Measurements from ENCODE around the gene EDARADD. TPM values are rescaled to one million over a fixed set of nuclear protein-coding genes. Genes with fewer than 3 reads are reported as not detected.

Gene EDARADD
- total RNA-seq, 1 donor from 2014 or later, result 0.59 TPM

DNA sequence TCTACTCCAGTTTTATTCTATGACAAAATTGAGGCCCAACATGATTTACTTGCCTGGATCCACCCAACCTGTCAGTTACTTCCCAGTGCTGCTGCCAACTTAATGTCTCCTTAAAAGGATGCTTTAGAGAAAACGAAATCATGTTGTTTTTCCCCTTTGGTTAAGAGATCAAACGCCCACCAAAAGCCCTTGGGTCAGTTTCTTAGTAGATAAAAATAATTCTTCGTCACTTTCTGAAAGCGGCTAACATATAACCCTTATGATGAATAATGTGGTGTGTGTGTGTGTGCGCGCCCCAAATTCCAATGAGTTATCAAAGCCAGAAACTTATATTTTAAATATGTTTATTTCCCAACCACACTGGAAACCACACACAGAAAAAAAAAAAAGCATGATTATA is 77.0 kb downstream of the EDARADD start:
- no peak for DNase-seq (ENCODE audit: extremely low spot score, unreplicated experiment)
- H3K36me3 Mint-ChIP-seq (ENCODE audit: unreplicated experiment), result no peaks in the 10 kb centered on the region
- peaks cover 2% of the 10 kb centered on the region for H3K4me1 Mint-ChIP-seq (ENCODE audit: unreplicated experiment)
- H3K9me3 Mint-ChIP-seq (ENCODE audit: unreplicated experiment), result no peaks in the 10 kb centered on the region
- H3K27me3 Mint-ChIP-seq (ENCODE audit: unreplicated experiment), result peaks cover 21% of the 10 kb centered on the region
- no peak overlapping the region for H3K27ac Mint-ChIP-seq (ENCODE audit: unreplicated experiment)
- H3K4me3 Mint-ChIP-seq (ENCODE audit: unreplicated experiment), result no peak overlapping the region
- TF ChIP-seq, protein P1, sequence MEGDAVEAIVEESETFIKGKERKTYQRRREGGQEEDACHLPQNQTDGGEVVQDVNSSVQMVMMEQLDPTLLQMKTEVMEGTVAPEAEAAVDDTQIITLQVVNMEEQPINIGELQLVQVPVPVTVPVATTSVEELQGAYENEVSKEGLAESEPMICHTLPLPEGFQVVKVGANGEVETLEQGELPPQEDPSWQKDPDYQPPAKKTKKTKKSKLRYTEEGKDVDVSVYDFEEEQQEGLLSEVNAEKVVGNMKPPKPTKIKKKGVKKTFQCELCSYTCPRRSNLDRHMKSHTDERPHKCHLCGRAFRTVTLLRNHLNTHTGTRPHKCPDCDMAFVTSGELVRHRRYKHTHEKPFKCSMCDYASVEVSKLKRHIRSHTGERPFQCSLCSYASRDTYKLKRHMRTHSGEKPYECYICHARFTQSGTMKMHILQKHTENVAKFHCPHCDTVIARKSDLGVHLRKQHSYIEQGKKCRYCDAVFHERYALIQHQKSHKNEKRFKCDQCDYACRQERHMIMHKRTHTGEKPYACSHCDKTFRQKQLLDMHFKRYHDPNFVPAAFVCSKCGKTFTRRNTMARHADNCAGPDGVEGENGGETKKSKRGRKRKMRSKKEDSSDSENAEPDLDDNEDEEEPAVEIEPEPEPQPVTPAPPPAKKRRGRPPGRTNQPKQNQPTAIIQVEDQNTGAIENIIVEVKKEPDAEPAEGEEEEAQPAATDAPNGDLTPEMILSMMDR (IDR thresholded peaks at IDR 0.05), result no peak

DNA sequence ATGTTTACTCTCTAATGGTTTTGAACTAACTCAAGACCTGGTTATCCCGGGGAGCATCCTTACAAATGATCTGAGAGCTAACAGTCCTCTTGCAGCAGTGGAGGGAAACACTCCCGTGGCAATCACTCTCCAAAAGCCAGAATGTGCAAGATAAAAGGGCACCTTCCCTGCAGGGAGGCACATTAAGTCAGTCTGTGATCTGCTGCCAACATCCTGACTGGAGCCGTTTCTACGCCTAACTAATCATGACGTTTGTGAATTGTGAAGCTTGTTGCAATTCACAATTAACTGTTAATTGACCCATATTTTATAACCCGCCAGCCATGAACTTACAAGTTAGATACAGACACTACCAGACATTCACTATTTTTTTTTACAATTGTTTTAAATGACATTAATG is 77.6 kb downstream of the EDARADD start:
- H3K27me3 Mint-ChIP-seq (ENCODE audit: unreplicated experiment), result peaks cover 21% of the 10 kb centered on the region
- no peaks in the 10 kb centered on the region for H3K36me3 Mint-ChIP-seq (ENCODE audit: unreplicated experiment)
- H3K27ac Mint-ChIP-seq (ENCODE audit: unreplicated experiment), result no peak overlapping the region
- TF ChIP-seq, protein P1 (IDR thresholded peaks at IDR 0.05), result no peak
- H3K4me1 Mint-ChIP-seq (ENCODE audit: unreplicated experiment), result no peaks in the 10 kb centered on the region
- no peak overlapping the region for H3K4me3 Mint-ChIP-seq (ENCODE audit: unreplicated experiment)
- DNase-seq (ENCODE audit: extremely low spot score, unreplicated experiment), result no peak
- H3K9me3 Mint-ChIP-seq (ENCODE audit: unreplicated experiment), result no peaks in the 10 kb centered on the region

DNA sequence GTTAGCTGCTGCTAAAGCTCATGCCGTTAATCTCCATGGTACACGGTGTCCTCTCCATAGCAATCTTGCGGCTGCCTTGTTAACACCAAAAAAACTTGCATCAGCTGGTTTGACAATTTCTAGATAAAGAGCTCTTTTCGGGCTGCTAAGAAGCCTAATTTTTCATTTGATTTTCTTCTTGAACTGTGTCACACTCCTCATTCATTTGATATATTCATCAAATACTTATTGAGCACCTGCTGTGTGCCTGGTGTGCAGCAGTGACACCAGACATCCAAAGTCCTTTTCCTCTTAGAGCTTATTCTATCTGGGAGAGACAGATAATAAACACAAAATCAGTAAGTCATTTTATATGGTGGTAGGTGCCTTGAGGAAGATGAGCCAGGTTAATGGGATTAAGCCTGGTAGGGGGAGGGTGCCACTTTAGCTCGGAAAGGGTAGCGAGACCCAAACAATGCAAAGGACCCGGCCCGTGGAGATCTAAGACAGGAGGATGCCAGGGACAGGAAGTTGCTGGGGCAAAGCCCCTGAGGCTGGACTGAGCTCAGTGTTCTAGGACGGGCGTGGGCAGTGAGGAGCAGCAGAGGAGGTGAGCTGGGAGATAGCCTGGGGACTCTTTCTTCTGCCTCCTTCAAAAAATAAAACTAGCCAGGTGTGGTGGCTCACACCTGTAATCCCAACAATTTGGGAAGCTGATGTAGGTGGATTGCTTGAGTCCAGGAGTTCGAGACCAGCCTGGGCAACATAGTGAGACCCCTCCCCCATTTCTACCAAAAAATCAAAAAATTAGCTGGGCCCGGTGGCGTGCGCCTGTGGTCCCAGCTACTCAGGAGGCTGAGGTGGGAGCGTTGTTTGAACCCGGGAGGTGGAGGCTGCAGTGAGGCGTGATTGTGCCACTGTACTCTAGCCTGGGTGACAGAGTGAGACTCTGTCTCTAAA is 79.0 kb downstream of the EDARADD start:
- DNase-seq (ENCODE audit: extremely low spot score, unreplicated experiment), result no peak
- TF ChIP-seq, protein P1 (IDR thresholded peaks at IDR 0.05), result no peak
- H3K4me3 Mint-ChIP-seq (ENCODE audit: unreplicated experiment), result no peak overlapping the region
- H3K27me3 Mint-ChIP-seq (ENCODE audit: unreplicated experiment), result peaks cover 21% of the 10 kb centered on the region
- H3K36me3 Mint-ChIP-seq (ENCODE audit: unreplicated experiment), result no peaks in the 10 kb centered on the region
- H3K4me1 Mint-ChIP-seq (ENCODE audit: unreplicated experiment), result no peaks in the 10 kb centered on the region
- no peak overlapping the region for H3K27ac Mint-ChIP-seq (ENCODE audit: unreplicated experiment)
- no peaks in the 10 kb centered on the region for H3K9me3 Mint-ChIP-seq (ENCODE audit: unreplicated experiment)

DNA sequence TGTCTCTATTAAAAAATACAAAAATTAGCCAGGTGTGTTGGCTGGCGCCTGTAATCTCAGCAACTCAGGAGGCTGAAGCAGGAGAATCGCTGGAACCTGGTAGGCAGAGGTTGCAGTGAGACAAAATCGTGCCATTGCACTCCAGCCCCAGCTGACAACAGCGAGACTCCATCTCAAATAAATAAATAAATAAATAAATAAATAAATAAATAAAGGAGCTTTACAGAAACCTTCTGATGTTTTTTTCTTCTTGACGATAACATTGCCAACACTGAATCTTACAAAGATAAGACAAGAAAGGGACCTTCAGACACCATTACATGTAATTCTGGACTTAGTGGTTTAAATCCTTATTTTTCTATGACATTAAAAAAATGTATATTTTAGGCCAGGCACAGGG is 81.9 kb downstream of the EDARADD start:
- no peak overlapping the region for H3K4me3 Mint-ChIP-seq (ENCODE audit: unreplicated experiment)
- no peaks in the 10 kb centered on the region for H3K36me3 Mint-ChIP-seq (ENCODE audit: unreplicated experiment)
- H3K9me3 Mint-ChIP-seq (ENCODE audit: unreplicated experiment), result no peaks in the 10 kb centered on the region
- no peaks in the 10 kb centered on the region for H3K4me1 Mint-ChIP-seq (ENCODE audit: unreplicated experiment)
- DNase-seq (ENCODE audit: extremely low spot score, unreplicated experiment), result no peak
- no peak overlapping the region for H3K27ac Mint-ChIP-seq (ENCODE audit: unreplicated experiment)
- peaks cover 24% of the 10 kb centered on the region for H3K27me3 Mint-ChIP-seq (ENCODE audit: unreplicated experiment)
- TF ChIP-seq, protein P1 (IDR thresholded peaks at IDR 0.05), result no peak

DNA sequence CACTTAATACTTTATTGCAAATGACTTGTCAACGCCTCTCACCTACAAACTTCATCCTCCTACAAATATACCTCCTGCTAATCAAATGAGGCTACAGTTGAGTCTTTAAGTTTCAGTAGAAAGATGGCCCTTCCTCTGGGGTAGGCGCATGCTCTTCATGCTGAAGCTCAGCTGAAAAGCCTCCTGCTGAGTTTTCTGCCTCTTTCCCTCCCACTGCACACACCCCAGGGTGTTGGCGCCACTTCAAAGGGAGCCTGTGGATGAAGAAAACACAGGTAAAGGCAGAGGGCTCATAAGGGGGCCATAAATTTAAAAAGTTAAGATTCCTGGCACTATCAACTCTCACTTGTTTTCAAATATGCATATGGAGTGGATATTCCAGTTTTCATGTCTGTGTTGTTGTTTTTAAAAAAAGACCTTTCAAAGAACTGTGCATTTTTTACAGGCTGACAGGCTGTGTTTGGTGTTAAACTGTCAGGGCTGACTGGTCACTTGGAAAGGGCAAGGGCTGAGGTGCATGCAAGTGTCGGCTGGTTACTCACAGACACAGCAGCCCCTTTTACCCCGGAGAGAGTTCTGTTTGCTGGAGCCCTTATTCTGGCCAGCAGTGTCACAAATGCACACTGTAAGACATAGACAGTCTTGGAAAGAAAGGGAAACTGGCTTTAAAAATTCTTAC is 86.8 kb downstream of the EDARADD start:
- no peaks in the 10 kb centered on the region for H3K9me3 Mint-ChIP-seq (ENCODE audit: unreplicated experiment)
- no peak overlapping the region for H3K4me3 Mint-ChIP-seq (ENCODE audit: unreplicated experiment)
- no peaks in the 10 kb centered on the region for H3K36me3 Mint-ChIP-seq (ENCODE audit: unreplicated experiment)
- no peak for DNase-seq (ENCODE audit: extremely low spot score, unreplicated experiment)
- no peak overlapping the region for H3K27ac Mint-ChIP-seq (ENCODE audit: unreplicated experiment)
- H3K27me3 Mint-ChIP-seq (ENCODE audit: unreplicated experiment), result peaks cover 11% of the 10 kb centered on the region
- TF ChIP-seq, protein P1 (IDR thresholded peaks at IDR 0.05), result no peak
- no peaks in the 10 kb centered on the region for H3K4me1 Mint-ChIP-seq (ENCODE audit: unreplicated experiment)

All from osteocyte (in vitro differentiated cells).